CD4-positive, CD25-positive, alpha-beta regulatory T cell (primary cell): ENCODE data around the gene MRPS27. TPM values are rescaled to one million over a fixed set of nuclear protein-coding genes. Genes with fewer than 3 reads are reported as not detected.
A peak's percentile ranks its signal among the peaks of the same experiment; 100 is the strongest.

Experiments
- ATAC-seq, 2 donors: fragments of 150-1000 bp; cut with Tn5 transposase; one replicate each; pipeline ENCODE4 v1.10.0; 2021; ENCODE audit warnings: low read depth in 2 of 2, moderate number of reproducible peaks in 2 of 2, moderate library complexity in 1 of 2
- DNase-seq, 3 donors: peaks; one replicate each; pipeline versions ENCODE4 v3.0.0 to v3.0.0-alpha.2; 2012 to 2022; ENCODE audit warnings: mixed read lengths in 1 of 3
- H3K27ac ChIP-seq: one replicate; pipeline ENCODE4 v1.7.0; 2013; ENCODE audit warnings: mild to moderate bottlenecking, low read length; ENCODE audit not compliant: insufficient read depth, poor library complexity, severe bottlenecking
- H3K27me3 ChIP-seq: one replicate; pipeline ENCODE4 v1.7.0; 2013; ENCODE audit warnings: low read length; ENCODE audit not compliant: control insufficient read depth, insufficient read depth
- H3K36me3 ChIP-seq: one replicate; pipeline ENCODE4 v1.7.0; 2013; ENCODE audit warnings: mild to moderate bottlenecking, low read length, moderate library complexity; ENCODE audit not compliant: control insufficient read depth, insufficient read depth
- H3K4me1 ChIP-seq: 2 replicates; pipeline ENCODE4 v1.7.0; 2013; ENCODE audit warnings: mild to moderate bottlenecking, low read length; ENCODE audit not compliant: insufficient read depth, control insufficient read depth, poor library complexity, severe bottlenecking
- H3K4me3 ChIP-seq: one replicate; pipeline ENCODE4 v1.7.0; 2013; ENCODE audit warnings: low read depth, mild to moderate bottlenecking, low read length, moderate library complexity
- H3K9me3 ChIP-seq, 2 experiments: 1 replicate in 1 of 2; 2 replicates in 1 of 2; pipeline ENCODE4 v1.7.0; 2013; ENCODE audit warnings: low read length in 2 of 2, mild to moderate bottlenecking in 1 of 2, moderate library complexity in 1 of 2; ENCODE audit not compliant: control insufficient read depth in 2 of 2
- H3K27ac Mint-ChIP-seq, 3 donors: one replicate each; pipeline ENCODE4 v1.8.0; 2020 to 2022; ENCODE audit warnings: mild to moderate bottlenecking in 3 of 3, mixed read lengths in 3 of 3, moderate library complexity in 2 of 3
- H3K27me3 Mint-ChIP-seq: one replicate; pipeline ENCODE4 v1.8.0; 2022; ENCODE audit warnings: mild to moderate bottlenecking, mixed read lengths
- H3K36me3 Mint-ChIP-seq: one replicate; pipeline ENCODE4 v1.8.0; 2020; ENCODE audit warnings: mixed read lengths
- H3K4me1 Mint-ChIP-seq, 4 donors: one replicate each; pipeline ENCODE4 v1.8.0; 2020 to 2022; ENCODE audit warnings: mixed read lengths in 4 of 4, mild to moderate bottlenecking in 1 of 4
- H3K4me3 Mint-ChIP-seq, 4 donors: one replicate each; pipeline ENCODE4 v1.8.0; 2020 to 2022; ENCODE audit warnings: mild to moderate bottlenecking in 4 of 4, mixed read lengths in 4 of 4, moderate library complexity in 3 of 4
- H3K9me3 Mint-ChIP-seq, 7 donors: one replicate each; pipeline ENCODE4 v1.8.0; 2020 to 2022; ENCODE audit warnings: mixed read lengths in 7 of 7, mild to moderate bottlenecking in 3 of 7, moderate library complexity in 2 of 7
- polyA plus RNA-seq, 4 donors: library from polyadenylated mRNA; unstranded; fragments of 300-500 nt; fragmentation: Illumina TruSeq; gene quantifications; one replicate each; pipeline ENCODE4 v1.2.3, GENCODE V29; 2021
- total RNA-seq: library from RNA; stranded (reverse); gene quantifications from one replicate; pipeline ENCODE4 v1.2.3, GENCODE V29; 2022

Gene MRPS27
- total and polyA plus RNA-seq, 5 donors from 2014 or later = 36.2 to 53.1 (median 42.5) TPM

DNA sequence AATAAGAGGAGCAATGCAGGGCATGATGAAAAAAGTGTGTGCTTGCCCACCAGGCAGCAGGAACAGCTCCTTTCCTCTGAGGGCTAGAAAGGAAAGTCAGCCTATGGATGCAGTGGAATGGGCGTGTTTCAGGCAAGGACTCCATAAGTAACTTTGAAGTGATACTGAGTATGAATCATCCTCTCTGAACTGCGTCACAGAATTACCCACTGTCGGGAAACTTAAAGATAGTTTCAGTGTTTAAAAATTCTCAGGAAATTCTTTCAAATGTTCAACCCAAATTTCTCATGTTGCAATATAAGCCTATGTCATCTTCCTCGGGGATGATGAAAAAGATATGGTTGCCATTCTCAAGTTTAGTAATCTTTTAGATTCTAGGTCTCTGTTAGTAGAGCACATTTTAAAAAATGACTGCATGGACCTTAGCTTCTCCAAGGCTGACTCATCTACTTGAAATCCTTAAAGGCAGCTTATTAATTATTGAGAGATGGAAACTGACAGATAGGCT lies 27.8 kb upstream of the MRPS27 start:
- H3K4me3 Mint-ChIP-seq = no peak overlapping the region
- Histone ChIP-seq H3K27me3 (no peaks in the 10 kb centered on the region), H3K9me3 (no peaks in the 10 kb centered on the region), H3K36me3 (peaks cover 2% of the 10 kb centered on the region), H3K27ac (no peak overlapping the region), H3K4me1 (no peaks in the 10 kb centered on the region), H3K4me3 (no peak overlapping the region)
- no peaks in the 10 kb centered on the region for H3K4me1 Mint-ChIP-seq
- H3K27ac Mint-ChIP-seq = no peak overlapping the region
- DNase-seq (no peak), ATAC-seq (no peak)
- no peaks in the 10 kb centered on the region for H3K9me3 Mint-ChIP-seq
- H3K36me3 Mint-ChIP-seq = peaks cover 42% of the 10 kb centered on the region
- H3K27me3 Mint-ChIP-seq = no peaks in the 10 kb centered on the region

DNA sequence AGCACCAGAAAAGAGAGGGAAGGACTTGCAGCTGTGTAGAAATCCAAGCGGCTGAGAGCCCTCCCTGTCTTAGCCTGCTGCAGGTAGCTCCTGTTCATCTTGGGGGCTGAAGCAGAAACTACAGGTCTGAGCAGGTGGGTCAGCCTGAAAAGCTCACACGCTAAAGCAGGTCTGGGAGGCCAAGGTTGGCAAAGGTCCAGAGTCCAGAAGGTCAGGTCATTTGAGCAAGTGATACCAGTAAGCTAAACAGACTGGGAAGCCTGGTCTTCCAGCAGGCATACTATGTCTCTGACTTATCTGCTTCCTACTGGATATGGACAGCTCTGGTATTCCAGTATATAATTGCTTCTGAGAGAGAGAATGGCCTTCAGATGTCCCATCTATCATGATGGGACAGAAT lies 26.4 kb upstream of the MRPS27 start:
- no peaks in the 10 kb centered on the region for H3K9me3 ChIP-seq
- Mint-ChIP-seq H3K27me3 (no peaks in the 10 kb centered on the region), H3K4me3 (peak overlapping the region in 1 of 4 donors; percentile 21), H3K9me3 (no peaks in the 10 kb centered on the region), H3K27ac (peak overlapping the region in 1 of 3 donors; percentile 23), H3K36me3 (peaks cover 43% of the 10 kb centered on the region), H3K4me1 (no peaks in the 10 kb centered on the region)
- peaks cover 2% of the 10 kb centered on the region for H3K36me3 ChIP-seq
- ATAC-seq (no peak), DNase-seq (no peak)
- no peaks in the 10 kb centered on the region for H3K4me1 ChIP-seq
- H3K4me3 ChIP-seq = no peak overlapping the region
- no peaks in the 10 kb centered on the region for H3K27me3 ChIP-seq
- H3K27ac ChIP-seq = no peak overlapping the region

DNA sequence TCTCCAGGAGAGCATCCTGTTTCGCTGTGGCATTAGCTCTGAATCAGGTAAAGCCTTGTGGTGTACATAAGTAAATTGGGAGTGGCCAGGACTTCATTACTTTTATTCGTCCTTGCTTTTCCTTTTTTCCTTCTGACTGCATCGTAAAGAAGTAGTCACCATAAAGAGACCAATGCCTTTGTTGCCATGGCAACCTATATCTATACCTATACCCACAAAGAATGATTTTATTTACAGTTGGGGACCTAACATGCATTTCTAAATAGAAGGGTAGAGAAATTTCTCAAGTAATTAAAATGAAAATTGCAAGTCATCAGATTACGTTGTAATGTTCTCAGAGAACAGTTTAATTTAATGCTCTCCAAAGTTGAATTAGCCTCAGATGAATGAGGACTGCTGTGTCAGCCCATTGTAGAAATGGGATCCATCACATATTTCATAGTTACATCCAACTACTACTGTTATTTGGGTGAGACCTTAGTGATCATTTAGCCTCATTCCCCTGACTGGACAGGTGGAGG lies 18.7 kb upstream of the MRPS27 start:
- ATAC-seq = no peak
- Histone ChIP-seq H3K4me1 (no peaks in the 10 kb centered on the region), H3K27ac (no peak overlapping the region), H3K27me3 (no peaks in the 10 kb centered on the region), H3K9me3 (no peaks in the 10 kb centered on the region), H3K4me3 (no peak overlapping the region), H3K36me3 (peaks cover 27% of the 10 kb centered on the region)
- Mint-ChIP-seq H3K9me3 (no peaks in the 10 kb centered on the region), H3K4me3 (no peak overlapping the region), H3K27me3 (no peaks in the 10 kb centered on the region), H3K36me3 (peaks cover 39% of the 10 kb centered on the region), H3K27ac (no peak overlapping the region), H3K4me1 (peaks cover 4 to 21% (median 10%) of the 10 kb centered on the region in 4 donors)
- no peak for DNase-seq

DNA sequence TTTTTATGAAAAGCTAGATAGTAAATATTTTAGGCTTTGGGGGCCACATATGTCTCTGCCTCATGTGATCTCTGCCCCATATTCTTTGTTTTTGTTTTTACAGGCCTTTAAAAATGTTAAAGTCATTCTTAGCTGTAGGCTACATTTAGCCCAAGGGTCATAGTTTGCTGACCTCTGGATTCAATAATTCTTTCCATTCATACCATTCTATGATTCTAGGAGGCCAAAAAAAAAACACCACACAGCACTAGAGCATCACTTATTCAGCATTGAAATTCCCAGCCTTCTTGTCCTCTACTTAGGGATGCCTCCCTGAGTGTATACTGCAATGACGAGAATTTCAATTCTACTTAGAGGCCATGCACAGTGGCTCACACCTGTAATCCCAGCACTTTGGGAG lies 17.1 kb upstream of the MRPS27 start:
- Histone ChIP-seq H3K9me3 (no peaks in the 10 kb centered on the region), H3K27ac (no peak overlapping the region), H3K4me1 (no peaks in the 10 kb centered on the region), H3K4me3 (no peak overlapping the region), H3K36me3 (peaks cover 31% of the 10 kb centered on the region), H3K27me3 (no peaks in the 10 kb centered on the region)
- DNase-seq (no peak), ATAC-seq (no peak)
- Mint-ChIP-seq H3K36me3 (peaks cover 31% of the 10 kb centered on the region), H3K27me3 (no peaks in the 10 kb centered on the region), H3K9me3 (no peaks in the 10 kb centered on the region), H3K4me1 (peaks cover 4 to 21% (median 10%) of the 10 kb centered on the region in 4 donors), H3K4me3 (no peak overlapping the region), H3K27ac (no peak overlapping the region)

DNA sequence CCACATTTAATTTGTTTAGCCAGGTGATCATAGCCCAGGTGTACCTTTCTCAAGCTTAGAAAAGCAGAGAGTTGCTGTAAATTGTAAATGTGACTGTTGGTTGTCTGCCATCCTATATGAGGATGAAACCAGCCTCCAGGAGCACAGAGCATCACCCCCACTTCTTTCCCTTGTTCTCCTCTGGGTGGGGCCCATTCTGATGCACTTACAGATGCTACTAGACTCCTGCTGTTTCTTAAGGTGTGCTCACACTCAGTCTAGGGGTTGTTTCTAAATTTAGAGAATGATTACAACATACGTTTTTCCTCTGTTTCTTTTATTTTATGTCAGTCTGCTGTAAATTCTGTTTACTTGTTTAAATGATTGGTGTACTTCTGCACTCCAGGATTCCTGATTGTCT lies 10.7 kb upstream of the MRPS27 start:
- H3K4me1 Mint-ChIP-seq = peaks cover 0 to 4% (median 2%) of the 10 kb centered on the region in 4 donors
- H3K9me3 ChIP-seq = no peaks in the 10 kb centered on the region
- no peak for DNase-seq
- no peak overlapping the region for H3K27ac ChIP-seq
- H3K27me3 ChIP-seq = no peaks in the 10 kb centered on the region
- H3K27me3 Mint-ChIP-seq = no peaks in the 10 kb centered on the region
- H3K36me3 Mint-ChIP-seq = peaks cover 47% of the 10 kb centered on the region
- H3K4me3 Mint-ChIP-seq = peak overlapping the region in 1 of 4 donors; percentile 21
- H3K36me3 ChIP-seq = peaks cover 46% of the 10 kb centered on the region
- no peak for ATAC-seq
- H3K4me1 ChIP-seq = no peaks in the 10 kb centered on the region
- no peaks in the 10 kb centered on the region for H3K9me3 Mint-ChIP-seq
- H3K27ac Mint-ChIP-seq = no peak overlapping the region
- no peak overlapping the region for H3K4me3 ChIP-seq

- H3K36me3 ChIP-seq = peaks cover 54% of the 10 kb centered on the region
- no peaks in the 10 kb centered on the region for H3K4me1 ChIP-seq
- no peaks in the 10 kb centered on the region for H3K9me3 ChIP-seq
- H3K27ac ChIP-seq = no peak overlapping the region
- Mint-ChIP-seq H3K9me3 (no peaks in the 10 kb centered on the region), H3K36me3 (peaks cover 58% of the 10 kb centered on the region), H3K27ac (no peak overlapping the region), H3K4me3 (no peak overlapping the region), H3K27me3 (no peaks in the 10 kb centered on the region), H3K4me1 (peaks cover 0 to 7% (median 6%) of the 10 kb centered on the region in 4 donors)
- DNase-seq (no peak), ATAC-seq (no peak)
- H3K27me3 ChIP-seq = no peaks in the 10 kb centered on the region
- no peak overlapping the region for H3K4me3 ChIP-seq
Observed at GRCh38 chr5:72328172-72328571, 8.1 kb upstream of the MRPS27 start.

- Histone ChIP-seq H3K9me3 (no peaks in the 10 kb centered on the region), H3K27ac (no peak overlapping the region), H3K4me1 (no peaks in the 10 kb centered on the region), H3K36me3 (peaks cover 47% of the 10 kb centered on the region), H3K27me3 (no peaks in the 10 kb centered on the region), H3K4me3 (no peak overlapping the region)
- H3K4me1 Mint-ChIP-seq = peaks cover 6 to 13% (median 8%) of the 10 kb centered on the region in 4 donors
- no peak for ATAC-seq
- H3K27me3 Mint-ChIP-seq = no peaks in the 10 kb centered on the region
- no peak overlapping the region for H3K4me3 Mint-ChIP-seq
- DNase-seq = no peak
- no peaks in the 10 kb centered on the region for H3K9me3 Mint-ChIP-seq
- H3K27ac Mint-ChIP-seq = no peak overlapping the region
- H3K36me3 Mint-ChIP-seq = peaks cover 53% of the 10 kb centered on the region
Observed at GRCh38 chr5:72326306-72326649, 6.2 kb upstream of the MRPS27 start.

- H3K27ac ChIP-seq = no peak overlapping the region
- H3K27me3 ChIP-seq = no peaks in the 10 kb centered on the region
- H3K4me3 Mint-ChIP-seq = no peak overlapping the region
- H3K4me3 ChIP-seq = no peak overlapping the region
- H3K4me1 ChIP-seq = peaks cover 4% of the 10 kb centered on the region
- H3K36me3 Mint-ChIP-seq = peaks cover 48% of the 10 kb centered on the region
- H3K36me3 ChIP-seq = peaks cover 42% of the 10 kb centered on the region
- H3K27ac Mint-ChIP-seq = no peak overlapping the region
- no peaks in the 10 kb centered on the region for H3K9me3 ChIP-seq
- no peaks in the 10 kb centered on the region for H3K27me3 Mint-ChIP-seq
- no peak for DNase-seq
- peaks cover 6 to 15% (median 10%) of the 10 kb centered on the region in 4 donors for H3K4me1 Mint-ChIP-seq
- no peaks in the 10 kb centered on the region for H3K9me3 Mint-ChIP-seq
- no peak for ATAC-seq
Observed at GRCh38 chr5:72325566-72326305, 5.7 kb upstream of the MRPS27 start.
